Right atrium auricular region (tissue), 2 donors: ENCODE data around the gene C15orf40. TPM values are rescaled to one million over a fixed set of nuclear protein-coding genes. Genes with fewer than 3 reads are reported as not detected.

Experiments
- DNase-seq: peaks from one replicate; pipeline ENCODE4 v3.0.0-alpha.2; 2019; ENCODE audit warnings: low spot score
- H3K27ac ChIP-seq, 2 donors: fragments of 200-600 bp; sonication (generic); 1 replicate in 1 of 2; 2 replicates in 1 of 2; pipeline ENCODE4 v1.5.1; 2016 to 2019
- H3K27me3 ChIP-seq, 2 donors: fragments of 200-600 bp; sonication (generic); one replicate each; pipeline versions ENCODE4 v1.5.1 to v1.6.0; 2017 to 2019
- H3K36me3 ChIP-seq: fragments of 200-600 bp; sonication (generic); one replicate; pipeline ENCODE4 v1.5.1; 2016
- H3K4me1 ChIP-seq, 2 donors: fragments of 200-600 bp; sonication (generic); one replicate each; pipeline versions ENCODE4 v1.5.1 to v1.6.0; 2017 to 2019
- H3K4me3 ChIP-seq, 2 donors: fragments of 200-600 bp; sonication (generic); 1 replicate in 1 of 2; 2 replicates in 1 of 2; pipeline ENCODE4 v1.5.1; 2017 to 2019; ENCODE audit warnings: mild to moderate bottlenecking in 1 of 2, moderate library complexity in 1 of 2
- H3K9me3 ChIP-seq, 2 donors: fragments of 200-600 bp; sonication (generic); one replicate each; pipeline ENCODE4 v1.5.1; 2019
- CTCF ChIP-seq, 2 donors: fragments of 200-600 bp; sonication (generic); IDR thresholded peaks; one replicate each; pipeline ENCODE4 v1.5.1; 2019; ENCODE audit warnings: antibody characterized with exemption in 2 of 2
- total RNA-seq, 2 donors: library from RNA; depleted of rRNA; stranded (reverse); fragments of >200 nt; gene quantifications; one replicate each; pipeline ENCODE4 v1.1.0, GENCODE V29; 2016

The C15orf40 gene
- total RNA-seq, 2 donors from 2014 or later, result 5.9 to 9.4 TPM

- H3K4me3 ChIP-seq, result no peak overlapping the region
- H3K27me3 ChIP-seq, result no peaks in the 10 kb centered on the region
- no peaks in the 10 kb centered on the region for H3K4me1 ChIP-seq
- no peak for DNase-seq
- H3K36me3 ChIP-seq, result peaks cover 17% of the 10 kb centered on the region
- no peak for TF ChIP-seq CTCF (IDR thresholded peaks at IDR 0.05)
- no peaks in the 10 kb centered on the region for H3K9me3 ChIP-seq
- H3K27ac ChIP-seq, result no peak overlapping the region
These were observed 18.9 kb downstream of the C15orf40 start for GRCh38 chr15:82992436-82992998.

GRCh38 chr15:82986442-82986780 is 25.0 kb downstream of the C15orf40 start:
- H3K4me3 ChIP-seq, result peak overlapping the region; percentile 90
- peaks cover 14% of the 10 kb centered on the region for H3K36me3 ChIP-seq
- H3K9me3 ChIP-seq, result no peaks in the 10 kb centered on the region
- H3K27ac ChIP-seq, result peak overlapping the region; percentile 81 to 85
- peaks cover 0 to 13% of the 10 kb centered on the region in 2 donors for H3K4me1 ChIP-seq
- DNase-seq, result no peak
- no peak for TF ChIP-seq CTCF (IDR thresholded peaks at IDR 0.05)
- no peaks in the 10 kb centered on the region for H3K27me3 ChIP-seq

- peak within 1 kb of the TSS; percentile 81 to 85 for H3K27ac ChIP-seq
- peaks cover 9% of the 10 kb centered on the region for H3K36me3 ChIP-seq
- peaks cover 0 to 13% of the 10 kb centered on the region in 2 donors for H3K4me1 ChIP-seq
- H3K9me3 ChIP-seq, result no peaks in the 10 kb centered on the region
- TF ChIP-seq CTCF (IDR thresholded peaks at IDR 0.05), result no peak
- DNase-seq, result peak; percentile 96
- peak within 1 kb of the TSS; percentile 90 for H3K4me3 ChIP-seq
- no peaks in the 10 kb centered on the region for H3K27me3 ChIP-seq
These were observed 25.6 kb downstream of the C15orf40 start, which contains the start of gene RAMAC for GRCh38 chr15:82985688-82986441. Gene RAMAC, plus strand, starts transcription at chr15:82986210. Its CDS starts 2,809 bp downstream, at chr15:82989019.

- H3K4me3 ChIP-seq, result no peak overlapping the region
- H3K27me3 ChIP-seq, result no peaks in the 10 kb centered on the region
- H3K4me1 ChIP-seq, result peaks cover 0 to 4% of the 10 kb centered on the region in 2 donors
- no peak for DNase-seq
- no peak for TF ChIP-seq CTCF (IDR thresholded peaks at IDR 0.05)
- no peak overlapping the region for H3K27ac ChIP-seq
- H3K36me3 ChIP-seq, result no peaks in the 10 kb centered on the region
- no peaks in the 10 kb centered on the region for H3K9me3 ChIP-seq
These were observed 30.5 kb downstream of the C15orf40 start for GRCh38 chr15:82980981-82981380.

- Histone ChIP-seq H3K4me1 (no peaks in the 10 kb centered on the region), H3K9me3 (no peaks in the 10 kb centered on the region), H3K27me3 (no peaks in the 10 kb centered on the region), H3K4me3 (no peak overlapping the region), H3K27ac (no peak overlapping the region), H3K36me3 (no peaks in the 10 kb centered on the region)
- TF ChIP-seq CTCF (IDR thresholded peaks at IDR 0.05), result no peak
- DNase-seq, result no peak
These were observed 31.7 kb downstream of the C15orf40 start for GRCh38 chr15:82979726-82980125.
